Naive thymus-derived CD4-positive, alpha-beta T cell (primary cell): ENCODE data around the gene ZDHHC18. TPM values are rescaled to one million over a fixed set of nuclear protein-coding genes. Genes with fewer than 3 reads are reported as not detected.
"Not testable (repeated sequence)": the region's sequence is repeated elsewhere in the genome, so short reads cannot be mapped to it uniquely, and the experiment has no call there.

Source experiments
- ATAC-seq: fragments of 150-1000 bp; cut with Tn5 transposase; 2 replicates; pipeline ENCODE4 v1.10.0; 2021; ENCODE audit warnings: mild to moderate bottlenecking, moderate library complexity
- CTCF ChIA-PET: fragments of 350-600 bp; sonication (Branson Sonifier 250); formaldehyde crosslinking; loops from one replicate; lab custom pipeline; 2021; ENCODE audit warnings: antibody characterized with exemption; lab: Charles Lee
- POLR2A ChIA-PET: fragments of 350-600 bp; sonication (Branson Sonifier 250); formaldehyde crosslinking; loops from one replicate; lab custom pipeline; 2021; ENCODE audit warnings: antibody characterized with exemption, inconsistent platforms; lab: Charles Lee
- DNase-seq, 9 donors: peaks; one replicate each; pipeline versions ENCODE4 v3.0.0 to v3.0.0-alpha.2; 2020 to 2022; ENCODE audit warnings: mixed read lengths in 1 of 9
- H3K27ac ChIP-seq: one replicate; pipeline ENCODE4 v1.7.0; 2013; ENCODE audit warnings: mild to moderate bottlenecking, low read depth, low read length, moderate library complexity
- H3K27me3 ChIP-seq, 2 donors: one replicate each; pipeline ENCODE4 v1.7.0; 2013; ENCODE audit warnings: low read length in 2 of 2, mild to moderate bottlenecking in 2 of 2, moderate library complexity in 2 of 2; ENCODE audit not compliant: control insufficient read depth in 2 of 2, insufficient read depth in 2 of 2
- H3K36me3 ChIP-seq, 3 experiments: 1 replicate in 2 of 3; 2 replicates in 1 of 3; pipeline ENCODE4 v1.7.0; 2013; ENCODE audit warnings: low read length in 3 of 3, mild to moderate bottlenecking in 3 of 3, moderate library complexity in 1 of 3; ENCODE audit not compliant: insufficient read depth in 3 of 3, control insufficient read depth in 2 of 3
- H3K4me1 ChIP-seq, 2 donors: one replicate each; pipeline ENCODE4 v1.7.0; 2013; ENCODE audit warnings: low read length in 2 of 2, mild to moderate bottlenecking in 2 of 2, moderate library complexity in 1 of 2; ENCODE audit not compliant: control insufficient read depth in 2 of 2, insufficient read depth in 2 of 2
- H3K4me3 ChIP-seq: 2 replicates; pipeline ENCODE4 v1.7.0; 2013; ENCODE audit warnings: mild to moderate bottlenecking, low read length
- H3K9me3 ChIP-seq, 3 experiments: 1 replicate in 2 of 3; 2 replicates in 1 of 3; pipeline ENCODE4 v1.7.0; 2013; ENCODE audit warnings: low read length in 3 of 3; ENCODE audit not compliant: control insufficient read depth in 2 of 3
- H3K27ac Mint-ChIP-seq, 9 donors: one replicate each; pipeline ENCODE4 v1.8.0; 2020 to 2022; ENCODE audit warnings: mixed read lengths in 9 of 9, mild to moderate bottlenecking in 8 of 9, moderate library complexity in 5 of 9, inconsistent platforms in 2 of 9
- H3K27me3 Mint-ChIP-seq, 5 donors: one replicate each; pipeline ENCODE4 v1.8.0; 2021 to 2022; ENCODE audit warnings: mixed read lengths in 5 of 5, mild to moderate bottlenecking in 1 of 5
- H3K36me3 Mint-ChIP-seq, 5 donors: one replicate each; pipeline ENCODE4 v1.8.0; 2020 to 2022; ENCODE audit warnings: mixed read lengths in 5 of 5, mild to moderate bottlenecking in 3 of 5, inconsistent platforms in 1 of 5
- H3K4me1 Mint-ChIP-seq, 7 donors: one replicate each; pipeline ENCODE4 v1.8.0; 2020 to 2022; ENCODE audit warnings: mixed read lengths in 7 of 7, mild to moderate bottlenecking in 3 of 7, inconsistent platforms in 1 of 7
- H3K4me3 Mint-ChIP-seq, 10 donors: one replicate each; pipeline ENCODE4 v1.8.0; 2020 to 2022; ENCODE audit warnings: mild to moderate bottlenecking in 10 of 10, mixed read lengths in 10 of 10, moderate library complexity in 6 of 10, inconsistent platforms in 2 of 10
- H3K9me3 Mint-ChIP-seq, 11 donors: one replicate each; pipeline ENCODE4 v1.8.0; 2020 to 2022; ENCODE audit warnings: mixed read lengths in 11 of 11, mild to moderate bottlenecking in 4 of 11, inconsistent platforms in 1 of 11, moderate library complexity in 1 of 11
- intact Hi-C, 2 donors: fragments of 100-400 bp; cut with micrococcal nuclease; formaldehyde crosslinking; loops; one replicate each; pipeline ENCODE4 v1.15.1; 2023
- polyA plus RNA-seq, 2 donors: library from polyadenylated mRNA; unstranded; fragments of 300-500 nt; fragmentation: Illumina TruSeq; gene quantifications; one replicate each; pipeline ENCODE4 v1.2.3, GENCODE V29; 2021
- total RNA-seq, 6 experiments: library from RNA in 5 of 6; stranded (reverse) in 5 of 6; gene quantifications; 1 replicate in 5 of 6; 2 replicates in 1 of 6; pipeline ENCODE4 v1.2.3 and lab custom pipeline; 2021 to 2026

ZDHHC18 gene
- total and polyA plus RNA-seq, 7 experiments from 2014 or later, result 3.1 to 72.4 (median 38.8) TPM

DNA sequence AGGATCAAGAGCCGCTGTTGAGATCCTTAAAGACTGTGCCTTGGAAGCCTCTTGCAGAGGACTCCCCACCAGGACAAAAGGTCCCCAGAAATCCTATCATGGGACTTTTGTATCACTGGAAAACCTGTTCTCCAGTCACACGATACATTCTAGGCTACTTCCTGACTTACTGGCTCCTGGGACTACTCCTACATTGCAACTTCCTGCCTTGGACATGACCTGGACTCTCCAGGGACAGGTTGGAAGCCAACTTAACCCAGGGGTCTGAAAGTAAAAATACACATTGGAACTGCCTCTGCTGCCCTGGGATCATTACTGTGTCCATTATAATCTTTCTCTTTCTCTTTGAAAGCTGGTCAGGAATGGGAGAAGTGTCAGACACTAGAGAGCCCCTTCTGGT is 28.9 kb upstream of the ZDHHC18 start:
- ATAC-seq, result no peak
- Histone ChIP-seq H3K9me3 (no peaks in the 10 kb centered on the region), H3K4me1 (peaks cover 12 to 35% of the 10 kb centered on the region in 2 donors), H3K36me3 (peaks cover 0 to 32% (median 3%) of the 10 kb centered on the region in 3 experiments), H3K27me3 (no peaks in the 10 kb centered on the region), H3K4me3 (no peak overlapping the region), H3K27ac (no peak overlapping the region)
- no peak for DNase-seq
- Mint-ChIP-seq H3K36me3 (peaks cover 13 to 38% (median 28%) of the 10 kb centered on the region in 5 donors), H3K4me1 (peaks cover 19 to 65% (median 33%) of the 10 kb centered on the region in 7 donors), H3K27me3 (no peaks in the 10 kb centered on the region), H3K27ac (peak overlapping the region in 7 of 9 donors; percentile 36 to 80 (median 57)), H3K9me3 (no peaks in the 10 kb centered on the region), H3K4me3 (no peak overlapping the region)
- intact Hi-C loops, result no loop called here
- POLR2A ChIA-PET, result interaction anchor here (0.7 kb wide), 1 partner anchor 9 kb away, joined by 3 read pairs; the partner anchor contains the start of gene PIGV
- CTCF ChIA-PET, result no interaction called here

DNA sequence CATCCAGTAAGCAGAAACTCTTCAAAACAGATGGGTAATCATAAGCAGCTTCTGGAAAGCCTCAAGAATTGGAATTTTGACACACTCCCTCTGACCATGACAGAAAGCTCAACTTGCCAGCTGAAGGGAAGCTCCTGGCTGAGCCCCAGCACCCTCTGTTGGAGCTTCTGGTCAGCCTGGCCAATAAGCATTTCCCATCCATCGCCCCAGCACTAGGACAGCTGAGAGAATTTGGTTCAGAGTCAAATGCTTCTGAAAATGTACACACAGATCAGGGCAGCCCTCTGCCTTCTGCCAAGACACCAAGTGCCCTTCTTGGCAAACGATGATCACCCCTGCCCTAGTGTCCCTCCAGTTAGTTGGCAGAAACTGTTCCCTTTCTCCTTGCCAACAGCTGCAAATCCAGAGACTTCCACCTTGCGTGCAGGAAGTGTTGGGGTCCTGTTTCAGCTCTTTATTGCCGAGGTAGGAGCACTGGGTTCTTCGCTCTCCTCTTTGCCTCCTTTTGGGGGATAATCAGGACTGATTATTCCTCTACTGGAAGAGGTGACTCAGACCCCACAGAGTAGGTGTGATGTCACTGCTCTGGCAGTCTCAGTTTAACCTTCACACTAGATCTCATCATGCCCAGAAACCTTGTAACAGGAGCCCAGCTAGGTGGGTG is 26.9 kb upstream of the ZDHHC18 start:
- intact Hi-C loops, result loop anchor here in 1 of 2 donors (1.0 kb wide), 1 partner anchor 10 kb away; no protein-coding TSS in a partner anchor
- no peak overlapping the region for H3K4me3 ChIP-seq
- no peaks in the 10 kb centered on the region for H3K27me3 ChIP-seq
- H3K27ac ChIP-seq, result peak overlapping the region; percentile 49
- CTCF ChIA-PET, result interaction anchor here (0.9 to 3.3 kb wide), 7 partner anchors 10 to 630 kb away, joined by 3 to 29 read pairs (median 3); partner anchors contain the start of gene ZNF593
- no peak for DNase-seq
- peaks cover 19 to 56% (median 28%) of the 10 kb centered on the region in 7 donors for H3K4me1 Mint-ChIP-seq
- peak overlapping the region in 6 of 10 donors; percentile 31 to 84 (median 66) for H3K4me3 Mint-ChIP-seq
- no peaks in the 10 kb centered on the region for H3K9me3 ChIP-seq
- POLR2A ChIA-PET, result interaction anchor here (0.5 to 4.0 kb wide), 9 partner anchors 9 to 326 kb away, joined by 3 to 33 read pairs (median 3); partner anchors contain the start of gene PIGV
- peak; percentile 18 for ATAC-seq
- peaks cover 5 to 23% (median 17%) of the 10 kb centered on the region in 5 donors for H3K36me3 Mint-ChIP-seq
- H3K27me3 Mint-ChIP-seq, result no peaks in the 10 kb centered on the region
- peak overlapping the region; percentile 82 to 96 (median 92) for H3K27ac Mint-ChIP-seq
- no peaks in the 10 kb centered on the region for H3K9me3 Mint-ChIP-seq
- H3K4me1 ChIP-seq, result peaks cover 12 to 35% of the 10 kb centered on the region in 2 donors
- H3K36me3 ChIP-seq, result peaks cover 0 to 13% (median 0%) of the 10 kb centered on the region in 3 experiments

DNA sequence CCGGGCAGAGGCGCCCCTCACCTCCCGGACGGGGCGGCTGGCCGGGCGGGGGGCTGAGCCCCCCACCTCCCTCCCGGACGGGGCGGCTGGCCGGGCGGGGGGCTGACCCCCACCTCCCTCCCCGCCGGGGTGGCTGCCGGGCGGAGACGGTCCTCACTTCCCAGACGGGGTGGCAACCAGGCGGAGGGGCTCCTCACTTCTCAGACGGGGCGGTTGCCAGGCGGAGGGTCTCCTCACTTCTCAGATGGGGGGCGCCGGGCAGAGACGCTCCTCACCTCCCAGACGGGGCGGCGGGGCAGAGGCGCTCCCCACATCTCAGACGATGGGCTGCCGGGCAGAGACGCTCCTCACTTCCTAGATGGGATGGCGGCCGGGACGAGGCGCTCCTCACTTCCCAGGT is 22.6 kb upstream of the ZDHHC18 start:
- CTCF ChIA-PET, H3K27me3 Mint-ChIP-seq, POLR2A ChIA-PET: not testable (repeated sequence)

GRCh38 chr1:26810105-26810504 is 16.4 kb upstream of the ZDHHC18 start:
- not testable (repeated sequence) for H3K36me3 ChIP-seq, H3K27me3 ChIP-seq, H3K27ac ChIP-seq, H3K4me3 ChIP-seq, H3K9me3 ChIP-seq, H3K36me3 Mint-ChIP-seq, H3K27me3 Mint-ChIP-seq, H3K9me3 Mint-ChIP-seq
- DNase-seq, result peak; percentile 40 to 83 (median 76)
- H3K4me3 Mint-ChIP-seq, result peak overlapping the region in 4 of 10 donors; percentile 28 to 69 (median 46)
- peaks cover 0 to 28% (median 13%) of the 10 kb centered on the region in 7 donors for H3K4me1 Mint-ChIP-seq
- intact Hi-C loops, result loop anchor here (1.0 to 2.0 kb wide), 5 partner anchors 10 to 69 kb away; no protein-coding TSS in a partner anchor
- CTCF ChIA-PET, result interaction anchor here (0.6 to 4.0 kb wide), 21 partner anchors 10 to 261 kb away, joined by 3 to 29 read pairs (median 5); no protein-coding TSS in a partner anchor
- POLR2A ChIA-PET, result interaction anchor here (0.7 to 1.5 kb wide), 6 partner anchors 8 to 310 kb away, joined by 3 to 9 read pairs (median 4); partner anchors contain the start of gene PIGV
- peak overlapping the region in 8 of 9 donors; percentile 38 to 92 (median 80) for H3K27ac Mint-ChIP-seq
- peak; percentile 99 for ATAC-seq
- H3K4me1 ChIP-seq, result peaks cover 0 to 14% of the 10 kb centered on the region in 2 donors

More for the DNA sequence above, 22.6 kb upstream of the ZDHHC18 start:
- H3K27ac ChIP-seq, H3K36me3 ChIP-seq, H3K27me3 ChIP-seq, H3K4me3 Mint-ChIP-seq, H3K9me3 ChIP-seq, H3K9me3 Mint-ChIP-seq, H3K4me3 ChIP-seq, intact Hi-C loops, H3K27ac Mint-ChIP-seq, ATAC-seq, DNase-seq: not testable (repeated sequence)
- H3K4me1 ChIP-seq, result peaks cover 12 to 35% of the 10 kb centered on the region in 2 donors
- Mint-ChIP-seq H3K36me3 (peaks cover 0 to 19% (median 0%) of the 10 kb centered on the region in 5 donors), H3K4me1 (peaks cover 21 to 40% (median 32%) of the 10 kb centered on the region in 7 donors)

DNA sequence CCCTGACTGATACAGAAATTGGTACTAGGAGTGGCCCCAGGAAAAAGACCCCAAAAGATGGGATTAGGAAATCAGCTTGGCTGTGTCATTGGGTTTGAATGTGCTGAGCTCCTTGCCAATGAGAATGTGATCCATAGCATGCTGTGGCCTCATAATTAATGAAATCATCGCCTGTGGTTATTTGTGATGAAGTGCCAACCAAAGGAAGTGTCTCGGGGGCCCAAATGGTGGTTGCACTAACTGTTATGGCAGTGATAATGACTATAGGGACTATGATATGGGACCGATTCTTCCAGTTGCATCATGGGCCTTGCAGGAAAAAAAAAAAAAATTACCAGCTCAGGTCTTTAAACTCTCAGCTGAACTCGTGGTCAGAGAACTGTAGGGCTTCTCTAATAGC is 15.4 kb upstream of the ZDHHC18 start:
- Histone ChIP-seq H3K36me3 (no peaks in the 10 kb centered on the region), H3K9me3 (no peaks in the 10 kb centered on the region), H3K4me3 (no peak overlapping the region), H3K27ac (no peak overlapping the region), H3K4me1 (peaks cover 0 to 14% of the 10 kb centered on the region in 2 donors), H3K27me3 (no peaks in the 10 kb centered on the region)
- Mint-ChIP-seq H3K27ac (peak overlapping the region in 2 of 9 donors; percentile 32 to 92), H3K4me1 (peaks cover 0 to 26% (median 8%) of the 10 kb centered on the region in 7 donors), H3K4me3 (peak overlapping the region in 1 of 10 donors; percentile 39), H3K27me3 (no peaks in the 10 kb centered on the region), H3K36me3 (peaks cover 0 to 4% (median 0%) of the 10 kb centered on the region in 5 donors), H3K9me3 (no peaks in the 10 kb centered on the region)
- CTCF ChIA-PET, result interaction anchor here (0.6 to 4.0 kb wide), 14 partner anchors 9 to 1825 kb away, joined by 3 to 29 read pairs (median 6); no protein-coding TSS in a partner anchor
- POLR2A ChIA-PET, result interaction anchor here (1.4 kb wide), 2 partner anchors 23 to 54 kb away, joined by 3 to 6 read pairs; no protein-coding TSS in a partner anchor
- DNase-seq (no peak), ATAC-seq (no peak)
- intact Hi-C loops, result loop anchor here in 1 of 2 donors (2.0 kb wide), 2 partner anchors 22 to 68 kb away; no protein-coding TSS in a partner anchor

DNA sequence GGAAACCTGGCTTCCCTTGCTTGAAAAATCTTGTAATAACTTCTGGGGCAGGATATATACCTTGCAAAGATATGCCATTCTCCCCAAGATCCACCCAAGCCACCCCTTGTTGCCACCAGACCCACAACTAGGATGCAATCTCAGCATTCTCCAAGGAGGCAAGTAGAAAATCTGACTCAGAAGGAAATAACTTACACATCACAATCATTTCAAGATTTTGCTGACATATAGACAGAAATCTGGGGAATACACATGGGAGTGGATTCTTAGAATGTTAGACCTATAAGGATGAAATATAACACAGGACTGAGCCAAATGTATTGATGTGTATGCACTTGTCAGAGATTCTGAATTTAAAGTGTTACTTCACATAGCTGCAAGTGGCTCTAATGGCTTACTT is 14.8 kb upstream of the ZDHHC18 start:
- DNase-seq (no peak), ATAC-seq (no peak)
- intact Hi-C loops, result loop anchor here in 1 of 2 donors (2.0 kb wide), 2 partner anchors 21 to 67 kb away; no protein-coding TSS in a partner anchor
- Histone ChIP-seq H3K27me3 (no peaks in the 10 kb centered on the region), H3K9me3 (no peaks in the 10 kb centered on the region), H3K4me3 (no peak overlapping the region), H3K27ac (no peak overlapping the region), H3K36me3 (no peaks in the 10 kb centered on the region), H3K4me1 (peaks cover 0 to 14% of the 10 kb centered on the region in 2 donors)
- Mint-ChIP-seq H3K27ac (no peak overlapping the region), H3K9me3 (no peaks in the 10 kb centered on the region), H3K4me1 (peaks cover 0 to 26% (median 8%) of the 10 kb centered on the region in 7 donors), H3K36me3 (peaks cover 0 to 4% (median 0%) of the 10 kb centered on the region in 5 donors), H3K4me3 (no peak overlapping the region), H3K27me3 (no peaks in the 10 kb centered on the region)
- ChIA-PET POLR2A (interaction anchor here (0.8 to 1.0 kb wide), 2 partner anchors 13 to 22 kb away, joined by 3 to 8 read pairs; no protein-coding TSS in a partner anchor), CTCF (interaction anchor here (0.6 to 4.0 kb wide), 10 partner anchors 9 to 210 kb away, joined by 3 to 29 read pairs (median 6); no protein-coding TSS in a partner anchor)
